Mucosa of gallbladder (tissue), 1 donor: ENCODE measurements around the gene MS4A4A. TPM values are rescaled to one million over a fixed set of nuclear protein-coding genes. Genes with fewer than 3 reads are reported as not detected.

Experiments used
- DNase-seq: peaks from one replicate; pipeline ENCODE4 v3.0.0-alpha.2; 2020; ENCODE audit warnings: low spot score
- total RNA-seq: library from RNA; stranded (reverse); gene quantifications from one replicate; pipeline ENCODE4 v1.2.1, GENCODE V29; 2021
- donor health status: DM: no; HTN: no; CAD: no.

Gene MS4A4A
- total RNA-seq, 1 donor from 2014 or later: 28.9 TPM

GRCh38 chr11:60347084-60347797 lies 66.8 kb downstream of the MS4A4A start:
- DNase-seq: no peak

DNA sequence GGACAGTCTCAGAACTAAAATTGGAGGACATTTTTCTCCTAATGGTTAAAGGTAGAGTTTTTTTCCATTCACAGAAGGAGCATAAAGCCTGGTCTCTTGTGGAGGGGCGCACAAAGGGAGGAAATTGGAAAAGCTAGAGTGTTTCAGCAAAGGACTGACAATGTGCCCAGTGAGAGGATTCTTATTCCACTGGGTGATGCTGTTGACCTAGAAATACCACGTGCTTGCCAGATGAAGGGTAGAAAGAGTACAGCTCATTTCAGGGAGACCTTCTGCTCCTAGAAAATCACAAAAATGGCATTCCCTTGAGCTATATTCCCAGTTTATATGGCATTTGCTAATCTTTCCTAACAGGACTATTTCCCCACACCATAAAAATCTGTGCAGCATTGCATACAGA lies 67.7 kb downstream of the MS4A4A start:
- DNase-seq: no peak

DNA sequence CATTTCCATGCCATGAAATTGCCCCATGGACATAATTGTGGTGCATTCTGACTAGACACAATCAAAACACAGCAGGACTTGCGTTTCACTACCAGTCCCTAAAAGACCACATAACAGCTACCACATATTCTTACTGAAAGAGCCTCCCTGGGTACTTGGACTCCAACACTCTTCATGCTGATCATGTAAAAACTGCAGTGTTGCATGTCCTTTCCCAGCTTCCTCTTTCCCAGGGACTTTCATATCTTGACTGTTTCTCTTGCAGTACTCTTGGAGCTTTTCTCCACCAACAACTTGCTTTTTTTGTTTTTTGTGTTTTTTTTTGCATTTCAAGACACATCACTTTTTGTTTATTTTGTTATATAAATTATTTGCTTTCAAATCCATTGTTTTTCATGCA lies 69.5 kb downstream of the MS4A4A start:
- no peak for DNase-seq

DNA sequence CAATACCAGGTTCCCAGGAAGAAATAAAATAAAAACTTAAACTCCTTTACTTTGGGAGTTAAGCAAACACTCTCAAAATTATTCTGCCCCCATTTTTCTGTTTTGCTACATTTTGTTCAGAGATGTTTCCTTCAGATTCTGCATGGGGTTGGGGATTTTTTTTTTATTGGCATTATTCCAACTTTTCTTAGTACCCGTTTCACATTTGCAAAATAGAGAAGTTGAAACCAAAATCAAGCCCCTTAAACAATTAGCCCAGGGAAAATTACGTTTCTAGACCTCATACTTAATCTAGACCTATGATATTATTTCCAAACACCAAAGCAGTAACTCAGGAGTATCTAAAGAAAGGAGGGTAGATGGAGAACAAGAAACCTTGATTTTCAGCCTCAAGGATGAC lies 77.3 kb downstream of the MS4A4A start:
- DNase-seq: no peak

Other genes with a start within 250 kb of the MS4A4A start
- not detected for gene OOSP2, start 240.3 kb upstream of the MS4A4A start, total RNA-seq
- 0.40 TPM for gene MS4A3, start 224.0 kb upstream of the MS4A4A start, total RNA-seq
- gene MS4A2, start 192.0 kb upstream of the MS4A4A start, total RNA-seq: 11.2 TPM
- 95.1 TPM for gene MS4A6A, start 97.6 kb upstream of the MS4A4A start, total RNA-seq
- 3.5 TPM for gene MS4A4E, start 37.5 kb upstream of the MS4A4A start, total RNA-seq
- gene MS4A6E, start 46.6 kb downstream of the MS4A4A start, total RNA-seq: not detected
- gene MS4A7, start 97.9 kb downstream of the MS4A4A start, total RNA-seq: 39.8 TPM
- gene MS4A14, start 115.8 kb downstream of the MS4A4A start, total RNA-seq: 2.5 TPM
- not detected for gene MS4A5, start 148.9 kb downstream of the MS4A4A start, total RNA-seq
- gene MS4A1, start 175.2 kb downstream of the MS4A4A start, total RNA-seq: 0.60 TPM
- gene MS4A12, start 212.1 kb downstream of the MS4A4A start, total RNA-seq: not detected
- gene MS4A13, start 234.7 kb downstream of the MS4A4A start, total RNA-seq: not detected